Activated naive CD8-positive, alpha-beta T cell (primary cell): ENCODE data around the gene ABHD12B.

ENCODE experiments used
- H3K27ac Mint-ChIP-seq: one replicate; pipeline ENCODE4 v1.8.0; 2021; ENCODE audit warnings: mixed read lengths
- H3K27me3 Mint-ChIP-seq: one replicate; pipeline ENCODE4 v1.8.0; 2021; ENCODE audit warnings: mixed read lengths
- H3K36me3 Mint-ChIP-seq: one replicate; pipeline ENCODE4 v1.8.0; 2021; ENCODE audit warnings: mixed read lengths
- H3K4me1 Mint-ChIP-seq: one replicate; pipeline ENCODE4 v1.8.0; 2021; ENCODE audit warnings: low read depth, mixed read lengths
- H3K4me3 Mint-ChIP-seq: one replicate; pipeline ENCODE4 v1.8.0; 2021; ENCODE audit warnings: mild to moderate bottlenecking, mixed read lengths
- H3K9me3 Mint-ChIP-seq: one replicate; pipeline ENCODE4 v1.8.0; 2021; ENCODE audit warnings: low read depth, mixed read lengths

Gene ABHD12B

DNA sequence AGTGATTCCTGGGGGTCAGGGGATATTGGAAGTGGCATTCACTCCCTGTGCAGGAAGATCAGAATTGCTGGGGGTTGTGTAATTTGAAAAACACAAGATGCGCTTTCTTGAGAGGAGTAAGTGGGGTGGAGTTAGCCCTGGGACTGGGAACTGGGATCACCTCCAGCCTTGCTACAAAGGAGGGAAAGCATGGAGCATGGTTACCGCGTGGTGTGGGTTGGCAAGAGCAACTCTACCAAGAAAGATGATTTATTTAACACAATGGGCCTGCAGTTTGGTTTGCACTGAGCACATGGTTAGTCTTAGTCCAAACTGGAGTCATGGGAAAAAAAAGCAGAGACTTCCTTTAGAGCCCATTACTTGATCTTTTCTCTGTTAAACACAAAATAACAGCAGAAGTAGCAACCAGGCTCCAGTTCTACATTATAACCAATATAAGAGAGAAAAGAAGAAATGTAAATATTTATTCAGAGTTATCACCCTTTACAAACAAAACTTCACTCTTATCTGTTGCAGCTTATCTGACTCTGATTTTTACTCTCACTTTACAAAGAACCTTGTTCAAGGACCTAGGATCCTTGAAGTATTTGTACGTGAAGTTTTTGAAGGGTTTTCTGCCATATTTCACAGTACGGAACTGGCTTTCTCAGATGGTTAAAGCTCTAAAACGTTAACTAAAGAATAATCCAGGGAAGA, 38.8 kb upstream of the ABHD12B start:
- Mint-ChIP-seq H3K9me3 (no peaks in the 10 kb centered on the region), H3K27me3 (no peaks in the 10 kb centered on the region), H3K4me3 (no peak overlapping the region), H3K4me1 (peaks cover 53% of the 10 kb centered on the region), H3K27ac (peak overlapping the region; percentile 52), H3K36me3 (peaks cover 2% of the 10 kb centered on the region)

DNA sequence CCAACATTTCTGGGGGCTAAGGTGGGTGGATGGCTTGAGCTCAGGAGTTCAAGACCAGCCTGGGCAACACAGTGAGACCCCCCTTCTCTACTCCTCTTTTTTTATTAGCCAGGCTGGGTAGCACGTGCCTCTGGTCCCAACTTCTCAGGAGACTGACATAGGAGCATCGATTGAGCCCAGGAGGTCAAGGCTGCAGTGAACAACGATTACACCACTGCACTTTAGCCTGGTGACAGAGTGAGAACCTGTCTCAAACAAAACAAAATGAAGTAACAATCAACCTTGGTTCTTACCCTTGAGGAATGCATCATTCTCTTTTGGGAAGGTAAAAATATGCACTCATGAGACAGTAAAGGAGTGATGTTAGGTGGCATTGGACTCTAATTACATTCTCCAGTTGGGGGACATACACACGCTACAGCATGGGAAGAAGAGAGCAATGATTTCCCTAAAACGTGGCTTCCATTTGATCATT, 37.0 kb upstream of the ABHD12B start:
- Mint-ChIP-seq H3K9me3 (no peaks in the 10 kb centered on the region), H3K27me3 (no peaks in the 10 kb centered on the region), H3K36me3 (no peaks in the 10 kb centered on the region), H3K4me3 (no peak overlapping the region), H3K4me1 (peaks cover 46% of the 10 kb centered on the region), H3K27ac (peak overlapping the region; percentile 82)

DNA sequence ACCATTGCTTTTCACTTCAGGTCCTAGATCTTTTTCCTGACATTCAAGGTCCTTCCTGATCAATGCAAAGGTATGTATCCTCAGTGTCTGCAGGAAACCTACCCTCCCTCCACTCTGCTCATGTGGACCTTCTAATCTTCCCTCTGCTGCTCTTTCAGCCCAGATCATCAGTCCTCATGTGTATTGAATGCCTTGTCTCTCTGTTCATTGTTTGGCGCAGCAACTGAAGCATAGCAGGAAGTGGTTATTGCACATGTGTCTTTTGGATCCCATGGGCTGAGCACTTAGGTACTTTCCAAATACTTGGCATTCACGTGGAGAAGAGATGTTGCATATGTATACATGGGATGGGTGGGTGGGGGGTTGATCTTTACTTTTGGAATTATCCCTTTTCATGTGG, 36.6 kb upstream of the ABHD12B start:
- Mint-ChIP-seq H3K27ac (peak overlapping the region; percentile 82), H3K27me3 (no peaks in the 10 kb centered on the region), H3K4me1 (peaks cover 44% of the 10 kb centered on the region), H3K36me3 (no peaks in the 10 kb centered on the region), H3K4me3 (peak overlapping the region; percentile 43), H3K9me3 (no peaks in the 10 kb centered on the region)

DNA sequence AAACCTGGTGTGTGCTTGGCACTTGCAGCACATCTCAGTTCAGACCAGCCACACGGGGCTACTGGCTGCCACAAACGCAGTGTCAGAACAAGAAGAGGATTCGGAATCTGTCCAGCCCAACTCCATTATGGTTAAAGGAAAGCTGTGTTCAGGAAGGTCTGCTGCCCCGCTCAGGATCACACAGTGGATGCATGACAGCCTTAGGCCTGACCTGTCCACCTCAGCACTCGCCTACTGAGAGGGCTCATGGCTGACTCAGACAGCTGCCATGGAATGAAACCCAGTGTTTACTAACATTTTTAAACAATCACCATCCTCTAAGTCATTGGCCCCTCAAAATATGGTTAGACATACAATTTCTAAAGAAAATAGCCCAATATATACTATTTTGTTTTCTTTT, 35.3 kb upstream of the ABHD12B start:
- Mint-ChIP-seq H3K27me3 (no peaks in the 10 kb centered on the region), H3K4me3 (no peak overlapping the region), H3K36me3 (no peaks in the 10 kb centered on the region), H3K9me3 (no peaks in the 10 kb centered on the region), H3K4me1 (peaks cover 44% of the 10 kb centered on the region), H3K27ac (no peak overlapping the region)

DNA sequence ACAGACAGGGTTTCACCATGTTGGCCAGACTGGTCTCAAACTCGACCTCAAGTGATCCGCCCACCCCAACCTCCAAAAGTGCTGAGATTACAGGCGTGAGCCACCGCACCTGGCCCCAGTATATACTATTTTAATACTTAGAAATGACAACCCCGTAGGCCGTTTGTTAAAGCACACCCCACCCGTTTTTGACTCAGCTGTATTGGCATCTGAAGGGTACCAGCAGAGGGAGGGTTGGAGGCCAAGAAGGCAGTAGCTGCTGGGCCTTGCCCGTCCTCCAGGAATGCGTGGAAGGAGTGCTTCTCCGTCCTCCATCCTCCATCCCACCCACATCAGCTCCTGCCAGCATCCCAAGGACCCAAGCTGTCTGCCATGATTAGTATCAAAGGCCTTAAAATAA, 34.6 kb upstream of the ABHD12B start:
- no peak overlapping the region for H3K4me3 Mint-ChIP-seq
- peaks cover 37% of the 10 kb centered on the region for H3K4me1 Mint-ChIP-seq
- H3K27me3 Mint-ChIP-seq = no peaks in the 10 kb centered on the region
- no peaks in the 10 kb centered on the region for H3K36me3 Mint-ChIP-seq
- no peak overlapping the region for H3K27ac Mint-ChIP-seq
- no peaks in the 10 kb centered on the region for H3K9me3 Mint-ChIP-seq

DNA sequence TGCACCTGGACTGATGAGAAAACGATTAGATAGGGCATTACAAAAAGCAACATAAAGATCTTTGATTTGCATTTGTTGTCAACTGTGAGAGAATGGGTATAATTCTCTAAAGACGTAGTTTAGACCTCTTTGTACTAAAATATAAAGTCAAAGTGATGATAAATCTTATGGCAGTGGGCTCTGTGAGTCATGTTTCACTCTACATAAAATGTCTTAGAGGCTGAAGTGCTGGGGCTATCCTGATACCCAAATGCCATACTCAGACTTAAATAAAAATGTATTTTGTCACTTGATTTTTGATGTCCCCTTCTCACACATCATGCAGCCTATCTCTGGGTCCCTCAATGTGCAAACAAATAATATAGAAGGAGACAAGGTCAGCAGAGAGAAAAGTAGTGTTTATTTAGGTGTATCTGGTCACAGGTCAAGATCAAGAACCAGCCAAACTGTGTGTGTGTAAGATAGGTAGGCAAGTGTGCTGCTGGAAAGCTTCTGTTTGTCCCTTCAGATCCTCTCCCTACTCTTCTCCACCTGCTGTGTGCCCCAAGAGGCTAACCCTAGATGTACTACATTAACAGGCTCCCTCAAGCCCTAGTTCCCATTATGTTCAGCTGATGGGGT, 33.9 kb upstream of the ABHD12B start:
- H3K27me3 Mint-ChIP-seq = no peaks in the 10 kb centered on the region
- peak overlapping the region; percentile 23 for H3K27ac Mint-ChIP-seq
- no peaks in the 10 kb centered on the region for H3K9me3 Mint-ChIP-seq
- H3K36me3 Mint-ChIP-seq = no peaks in the 10 kb centered on the region
- H3K4me3 Mint-ChIP-seq = no peak overlapping the region
- H3K4me1 Mint-ChIP-seq = peaks cover 34% of the 10 kb centered on the region

DNA sequence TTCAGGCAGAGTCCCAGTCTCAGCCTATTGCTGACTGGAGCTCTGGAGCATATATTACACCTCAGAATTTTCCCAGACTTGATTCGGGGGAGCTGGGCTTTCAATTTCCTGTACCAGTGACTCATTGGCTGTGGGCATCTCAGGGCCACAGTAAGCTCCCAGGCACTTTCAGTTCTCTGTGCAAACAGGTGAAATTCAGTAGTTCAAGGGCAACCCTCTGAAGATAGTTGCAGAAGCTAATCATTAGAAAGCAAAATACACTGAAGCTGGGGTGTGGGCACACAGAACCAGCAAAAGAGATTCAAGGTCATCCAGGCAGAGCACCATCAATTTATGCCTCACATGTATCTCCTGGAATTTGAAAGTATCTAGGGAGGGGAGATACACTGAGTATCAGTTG, 32.8 kb upstream of the ABHD12B start:
- no peaks in the 10 kb centered on the region for H3K9me3 Mint-ChIP-seq
- H3K27me3 Mint-ChIP-seq = no peaks in the 10 kb centered on the region
- no peak overlapping the region for H3K4me3 Mint-ChIP-seq
- H3K27ac Mint-ChIP-seq = peak overlapping the region; percentile 2
- no peaks in the 10 kb centered on the region for H3K36me3 Mint-ChIP-seq
- H3K4me1 Mint-ChIP-seq = peaks cover 32% of the 10 kb centered on the region

DNA sequence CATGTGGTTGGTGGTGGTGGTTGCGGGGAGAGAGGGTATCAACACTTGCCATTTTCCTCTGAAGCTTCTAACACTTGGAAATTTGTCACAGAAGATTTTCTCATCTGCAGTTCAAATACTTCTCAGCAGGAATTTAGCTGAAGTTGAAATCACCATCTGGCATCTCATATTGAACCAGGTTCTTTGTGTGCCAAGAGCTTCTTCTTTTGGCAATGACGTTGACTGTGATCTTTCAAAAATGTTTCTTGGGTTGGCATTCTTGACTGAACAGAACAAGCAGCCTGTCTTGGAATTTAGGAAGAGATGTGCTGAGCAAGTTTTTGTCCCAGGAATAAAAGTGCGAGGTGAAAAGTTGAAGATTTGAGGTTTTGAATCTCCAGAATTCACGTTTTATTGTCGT, 32.2 kb upstream of the ABHD12B start:
- Mint-ChIP-seq H3K36me3 (no peaks in the 10 kb centered on the region), H3K4me1 (peaks cover 28% of the 10 kb centered on the region), H3K4me3 (no peak overlapping the region), H3K9me3 (no peaks in the 10 kb centered on the region), H3K27me3 (no peaks in the 10 kb centered on the region), H3K27ac (no peak overlapping the region)

DNA sequence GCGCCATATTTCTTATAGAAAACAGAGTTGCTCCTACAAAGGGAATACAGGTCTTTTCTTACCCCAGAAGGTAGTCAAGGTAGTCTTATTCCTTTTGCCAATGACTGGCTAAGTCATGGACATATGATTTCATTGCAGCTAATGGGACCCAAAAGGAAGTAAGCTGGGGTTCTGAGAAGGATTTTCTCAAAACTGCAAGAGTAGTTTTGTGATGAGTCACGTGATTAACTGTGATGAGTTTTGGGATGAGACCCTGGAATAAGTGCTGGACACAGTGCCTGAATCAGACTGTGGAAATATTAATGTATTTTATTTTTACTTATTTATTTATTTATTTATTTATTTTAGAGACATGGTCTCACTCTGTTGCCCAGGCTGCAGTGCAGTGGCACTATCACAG, 27.5 kb upstream of the ABHD12B start:
- H3K9me3 Mint-ChIP-seq = no peaks in the 10 kb centered on the region
- no peak overlapping the region for H3K27ac Mint-ChIP-seq
- peaks cover 5% of the 10 kb centered on the region for H3K4me1 Mint-ChIP-seq
- no peaks in the 10 kb centered on the region for H3K36me3 Mint-ChIP-seq
- no peaks in the 10 kb centered on the region for H3K27me3 Mint-ChIP-seq
- no peak overlapping the region for H3K4me3 Mint-ChIP-seq

DNA sequence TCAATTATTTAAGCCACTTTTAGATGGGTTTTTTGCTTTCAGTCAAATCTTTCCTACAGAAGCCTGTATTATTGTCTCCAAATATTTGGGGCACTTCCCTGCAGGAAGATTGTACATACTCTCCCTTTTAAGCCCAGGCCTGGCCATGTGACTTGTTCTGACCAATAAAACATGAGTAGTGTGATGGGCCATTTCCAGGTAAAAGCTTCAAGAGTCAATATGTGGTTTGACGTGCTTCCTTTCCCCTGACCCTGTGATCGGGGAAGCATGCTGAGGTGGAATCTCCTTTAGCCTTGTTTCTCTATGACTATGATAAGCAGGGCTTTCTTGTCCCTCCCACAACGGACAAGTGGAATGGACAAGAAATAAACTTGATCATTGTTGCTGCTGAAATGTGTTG, 26.7 kb upstream of the ABHD12B start:
- Mint-ChIP-seq H3K9me3 (no peaks in the 10 kb centered on the region), H3K4me1 (peaks cover 5% of the 10 kb centered on the region)

DNA sequence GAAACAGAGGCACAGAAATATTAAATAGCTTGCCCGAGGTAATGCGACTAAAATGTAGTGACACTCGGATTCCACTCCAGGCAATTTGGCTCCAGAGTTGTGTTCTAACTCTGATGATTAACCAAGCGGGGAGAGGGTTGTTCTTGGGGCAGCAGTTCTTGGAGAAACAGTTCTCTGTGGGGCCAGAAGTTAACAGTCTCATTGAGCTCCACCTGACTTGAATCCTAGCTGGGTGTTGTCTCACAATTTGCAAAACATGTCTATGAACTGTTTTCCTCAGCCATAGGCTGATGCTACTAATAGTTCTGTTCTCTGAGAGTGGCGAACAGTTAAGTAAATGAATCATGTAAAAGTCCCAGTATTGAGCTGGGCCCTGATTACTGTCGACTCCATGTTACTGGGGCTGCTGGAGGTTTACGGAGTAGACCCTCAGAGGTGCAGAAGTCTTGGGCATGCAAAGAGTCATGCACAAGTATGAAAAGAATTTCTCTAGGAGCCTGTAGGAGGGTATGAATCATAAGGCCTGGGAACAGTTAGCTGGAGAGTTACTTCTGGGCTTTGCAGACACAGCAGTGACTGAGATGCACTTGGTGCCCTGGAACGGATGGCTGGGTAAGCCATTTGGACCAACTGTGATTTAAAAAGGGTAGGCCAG, 25.5 kb upstream of the ABHD12B start:
- H3K27ac Mint-ChIP-seq = no peak overlapping the region
- H3K9me3 Mint-ChIP-seq = no peaks in the 10 kb centered on the region
- peaks cover 5% of the 10 kb centered on the region for H3K4me1 Mint-ChIP-seq
- no peaks in the 10 kb centered on the region for H3K27me3 Mint-ChIP-seq
- no peaks in the 10 kb centered on the region for H3K36me3 Mint-ChIP-seq
- H3K4me3 Mint-ChIP-seq = no peak overlapping the region

More for the DNA sequence above, 26.7 kb upstream of the ABHD12B start:
- no peaks in the 10 kb centered on the region for H3K36me3 Mint-ChIP-seq
- no peak overlapping the region for H3K4me3 Mint-ChIP-seq
- no peak overlapping the region for H3K27ac Mint-ChIP-seq
- no peaks in the 10 kb centered on the region for H3K27me3 Mint-ChIP-seq

DNA sequence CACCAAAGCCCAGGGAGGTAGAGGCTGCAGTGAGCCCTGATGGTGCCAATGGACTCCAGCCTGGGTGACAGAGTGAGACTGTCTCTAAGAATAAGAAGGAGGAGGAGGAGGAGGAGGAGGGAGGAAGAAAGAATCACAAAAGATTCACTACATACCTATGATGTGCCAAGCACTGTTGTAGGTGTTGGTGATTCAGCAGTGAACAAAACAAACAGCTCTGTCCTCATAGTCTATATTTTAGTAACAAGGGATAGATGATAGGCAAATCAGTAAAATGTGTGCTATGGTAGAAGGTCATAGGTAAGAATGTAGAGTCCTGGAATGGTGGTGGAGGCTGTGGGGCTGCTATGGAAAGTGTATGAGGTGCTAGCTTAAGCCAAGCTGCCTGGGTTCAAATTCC, 18.0 kb upstream of the ABHD12B start:
- Mint-ChIP-seq H3K9me3 (no peaks in the 10 kb centered on the region), H3K27ac (no peak overlapping the region), H3K36me3 (no peaks in the 10 kb centered on the region), H3K4me1 (no peaks in the 10 kb centered on the region), H3K27me3 (no peaks in the 10 kb centered on the region), H3K4me3 (no peak overlapping the region)

DNA sequence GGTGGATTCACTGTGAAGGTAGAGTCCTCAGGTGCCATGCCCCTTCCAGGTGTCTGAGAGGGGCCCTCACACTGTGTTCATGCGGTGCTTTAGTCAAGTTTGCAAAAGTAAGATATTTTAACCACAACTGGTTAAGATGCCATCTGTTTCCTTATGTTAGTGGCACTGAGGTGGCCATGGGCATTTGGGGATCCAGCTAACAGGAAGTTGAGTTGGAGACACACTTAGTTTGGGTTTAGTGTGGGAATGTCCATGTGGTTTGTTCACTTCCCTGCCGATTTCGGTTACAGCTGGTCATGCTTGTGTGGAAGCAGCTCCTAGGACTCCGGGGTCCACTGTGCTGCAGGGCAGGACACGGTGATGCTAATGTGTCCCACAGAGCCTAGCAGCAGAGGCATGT, 17.3 kb upstream of the ABHD12B start:
- H3K4me1 Mint-ChIP-seq = peaks cover 4% of the 10 kb centered on the region
- no peaks in the 10 kb centered on the region for H3K9me3 Mint-ChIP-seq
- no peak overlapping the region for H3K27ac Mint-ChIP-seq
- H3K27me3 Mint-ChIP-seq = no peaks in the 10 kb centered on the region
- H3K36me3 Mint-ChIP-seq = no peaks in the 10 kb centered on the region
- no peak overlapping the region for H3K4me3 Mint-ChIP-seq

DNA sequence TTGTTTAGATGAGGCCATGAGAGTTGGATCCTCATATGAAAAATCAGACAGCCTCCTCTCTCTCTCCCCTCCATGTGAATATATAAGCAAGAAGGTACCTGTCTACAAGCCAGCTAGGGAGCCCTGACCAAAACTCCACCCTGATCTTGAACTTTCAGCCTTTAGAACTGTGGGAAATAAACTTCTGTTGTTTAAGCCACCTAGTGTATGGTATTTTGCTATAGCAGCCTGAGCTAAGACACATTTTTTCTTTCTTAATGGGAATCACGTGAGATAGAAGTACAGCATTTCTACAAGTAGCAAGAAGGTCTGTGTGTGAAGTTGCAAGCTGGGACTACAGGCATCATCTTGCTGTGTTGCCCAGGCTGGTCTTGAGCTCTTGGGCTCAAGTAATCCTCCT, 16.3 kb upstream of the ABHD12B start:
- no peaks in the 10 kb centered on the region for H3K27me3 Mint-ChIP-seq
- H3K4me3 Mint-ChIP-seq = no peak overlapping the region
- no peaks in the 10 kb centered on the region for H3K9me3 Mint-ChIP-seq
- no peak overlapping the region for H3K27ac Mint-ChIP-seq
- H3K36me3 Mint-ChIP-seq = no peaks in the 10 kb centered on the region
- H3K4me1 Mint-ChIP-seq = peaks cover 11% of the 10 kb centered on the region

DNA sequence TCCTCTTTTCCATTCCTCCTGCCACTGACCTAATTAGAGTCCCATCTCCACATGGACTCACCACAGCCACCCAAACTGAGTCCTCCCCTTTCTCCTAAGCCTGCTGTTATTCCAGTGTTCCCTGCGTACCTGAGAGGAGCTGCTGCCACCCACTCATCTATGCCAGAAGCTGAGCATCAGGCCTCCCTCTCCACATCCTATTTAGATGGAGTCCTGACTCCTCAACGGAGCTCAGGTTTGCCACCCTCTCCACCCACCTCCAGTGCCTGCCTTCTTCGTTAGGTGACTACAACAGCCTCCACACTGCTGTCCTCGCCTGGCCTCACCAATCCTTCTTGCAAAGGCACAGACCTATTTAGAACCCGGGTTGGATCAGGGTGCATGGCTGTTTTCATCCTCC, 15.2 kb upstream of the ABHD12B start:
- Mint-ChIP-seq H3K27ac (no peak overlapping the region), H3K27me3 (no peaks in the 10 kb centered on the region), H3K36me3 (no peaks in the 10 kb centered on the region), H3K4me1 (peaks cover 13% of the 10 kb centered on the region), H3K4me3 (no peak overlapping the region), H3K9me3 (no peaks in the 10 kb centered on the region)
